CD4-positive, alpha-beta T cell treated with Interleukin-17A for 1 hour (primary cell): Measurements from ENCODE around the gene RAB3C.

Source experiments
- DNase-seq: peaks from one replicate; pipeline ENCODE4 v3.0.0-alpha.2; 2020

RAB3C gene

DNA sequence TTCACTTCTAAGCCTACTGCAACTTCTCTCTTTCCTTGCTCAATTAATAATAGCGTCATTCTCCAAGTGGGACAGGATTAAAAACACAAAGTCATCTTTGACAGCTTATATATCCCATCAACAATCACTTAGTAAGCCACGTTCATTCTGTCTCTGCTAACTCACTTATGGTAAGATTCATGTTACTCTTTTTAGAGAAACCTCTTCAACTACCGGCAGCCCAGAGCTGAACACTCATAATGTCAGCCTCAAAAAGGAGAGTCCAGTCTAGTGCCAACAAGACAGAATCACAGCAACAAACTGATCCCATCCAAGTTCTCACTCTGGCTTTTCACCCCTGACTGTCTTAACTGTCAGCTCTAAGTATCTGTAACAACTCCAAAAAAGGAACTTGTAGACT is 196.0 kb downstream of the RAB3C start:
- no peak for DNase-seq

DNA sequence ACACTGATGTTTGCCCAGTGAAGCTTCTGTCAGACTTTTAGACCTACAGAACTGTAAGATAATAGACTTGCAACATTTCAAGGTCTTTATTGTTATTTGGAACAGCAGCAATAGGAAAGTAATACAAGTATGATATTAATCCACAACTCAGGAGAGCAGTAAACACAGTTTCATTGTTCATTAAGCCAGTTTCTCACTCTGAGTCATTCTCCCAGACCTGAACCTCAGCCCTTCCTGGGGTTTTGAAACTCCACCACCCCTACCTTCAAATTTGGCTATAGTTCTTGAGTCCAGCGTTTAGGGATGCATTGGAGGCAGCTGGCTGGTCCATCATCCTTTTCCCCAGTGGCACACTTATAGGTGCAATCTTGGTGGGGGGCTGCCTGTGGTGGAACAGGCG is 203.2 kb downstream of the RAB3C start:
- DNase-seq = no peak

DNA sequence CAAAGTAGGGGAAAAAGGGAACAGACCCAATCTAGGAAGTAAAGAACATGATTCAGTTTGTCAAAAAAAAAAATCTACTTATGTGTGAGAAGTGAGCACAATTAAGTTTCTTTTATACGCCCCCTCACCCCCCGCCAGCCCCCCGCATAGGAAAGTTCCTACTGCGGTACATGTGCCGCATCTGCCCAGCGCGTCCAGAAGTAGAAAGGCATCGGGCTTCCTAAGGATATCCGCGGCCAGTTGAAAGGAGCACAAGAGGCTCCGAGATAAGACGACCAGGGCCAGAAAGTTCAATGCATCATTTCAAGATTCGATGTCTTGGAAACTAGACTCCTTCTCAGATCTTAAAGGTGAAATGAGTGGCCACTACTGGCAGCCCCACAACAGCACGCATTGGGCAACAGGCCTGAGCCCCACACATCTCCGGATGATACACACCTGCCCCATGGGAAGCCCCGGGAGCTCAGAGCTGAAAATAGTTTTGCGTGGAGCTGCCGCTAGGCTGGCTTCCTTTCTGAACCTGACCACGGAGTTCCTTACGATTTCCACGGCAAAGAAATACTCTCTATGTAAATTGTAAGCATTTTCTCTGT is 203.9 kb downstream of the RAB3C start:
- DNase-seq = no peak

DNA sequence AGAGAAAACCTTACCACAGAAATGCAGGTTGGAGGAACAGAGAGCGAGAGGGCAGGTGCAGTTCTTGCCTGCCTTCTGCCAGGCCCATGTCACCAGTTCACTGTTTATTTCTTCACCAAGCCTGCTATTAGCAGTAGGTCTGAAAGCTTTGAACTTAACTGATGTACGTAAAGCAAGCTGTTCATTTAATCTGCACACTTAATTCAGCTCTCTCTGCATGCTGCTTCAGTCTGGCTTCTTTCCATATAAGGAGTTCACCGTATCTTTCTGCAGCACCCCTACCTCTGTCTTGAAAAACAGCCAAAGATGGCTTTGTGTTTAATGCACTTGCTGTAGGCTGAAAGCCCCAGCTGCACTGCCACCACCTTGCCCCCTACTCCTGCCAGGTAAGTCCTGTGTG is 205.1 kb downstream of the RAB3C start:
- DNase-seq = no peak

DNA sequence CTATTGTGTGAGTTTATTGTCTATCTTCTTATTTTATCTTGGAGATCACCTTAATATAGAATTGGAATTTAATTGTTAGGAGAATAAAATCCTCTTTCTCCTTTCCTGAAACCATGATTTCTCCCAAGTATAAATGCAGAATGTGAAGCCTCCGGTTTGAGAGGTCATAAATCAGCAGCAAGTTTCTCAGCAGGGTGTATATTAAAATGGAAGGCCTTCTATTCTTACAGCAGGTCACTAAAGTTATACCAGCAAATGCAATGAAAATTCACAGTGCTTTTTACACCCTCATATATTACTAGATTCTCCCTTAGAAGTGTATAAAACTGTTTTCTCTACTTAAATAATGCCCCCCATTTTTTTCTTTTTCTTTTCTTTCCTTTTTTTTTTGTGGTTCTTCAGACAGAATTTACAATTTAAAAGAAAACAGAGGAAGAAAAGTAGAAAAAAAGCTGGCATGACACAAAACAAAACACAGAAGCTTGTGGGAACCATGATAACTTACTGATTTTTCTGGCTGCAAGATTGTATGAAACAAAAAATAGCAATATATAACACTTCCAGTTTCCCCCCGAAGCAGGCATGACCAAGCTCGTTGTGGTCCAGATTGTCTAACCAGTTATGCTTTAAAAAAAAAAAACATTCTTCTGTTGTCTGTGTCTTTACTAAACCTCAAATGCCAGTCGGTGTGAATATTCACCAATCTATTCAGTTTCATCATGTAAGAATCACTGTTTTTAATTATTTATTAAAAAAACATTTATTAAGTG is 211.2 kb downstream of the RAB3C start:
- no peak for DNase-seq

DNA sequence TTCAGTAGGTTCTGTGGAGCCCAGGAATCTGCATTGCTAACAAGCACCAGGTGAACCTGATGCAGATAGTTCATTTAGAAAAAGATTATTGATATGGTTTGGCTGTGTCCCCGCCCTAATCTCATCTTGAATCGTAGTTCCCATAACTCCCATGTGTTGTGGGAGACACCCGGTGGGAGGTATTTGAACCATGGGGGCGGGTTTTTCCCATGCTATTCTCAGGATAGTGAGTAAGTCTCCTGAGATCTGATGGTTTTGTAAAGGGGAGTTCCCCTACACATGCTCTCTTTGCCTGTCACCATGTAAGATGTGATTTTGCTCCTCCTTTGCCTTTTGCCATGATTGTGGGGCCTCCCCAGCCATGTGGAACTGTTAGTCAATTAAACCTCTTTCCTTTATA is 212.0 kb downstream of the RAB3C start:
- DNase-seq = no peak

DNA sequence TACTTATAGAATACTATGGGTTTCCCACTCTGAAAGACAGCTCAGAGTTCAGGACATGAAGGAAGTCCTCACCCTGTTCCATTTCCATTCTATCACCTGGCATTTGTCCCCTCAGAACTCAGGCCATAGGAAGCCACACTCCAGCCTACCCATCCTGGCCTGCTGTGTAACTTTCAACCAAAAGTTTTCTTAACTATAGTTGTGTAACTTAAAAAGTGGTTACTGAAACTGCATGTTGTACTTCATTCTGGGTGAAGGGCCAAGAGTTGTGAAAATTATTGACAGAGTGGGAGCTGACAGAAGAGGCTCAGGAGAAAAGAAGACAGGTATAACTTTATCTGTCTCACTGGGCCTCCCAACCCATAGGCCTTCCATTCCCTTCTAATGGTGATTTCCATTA is 212.5 kb downstream of the RAB3C start:
- DNase-seq = no peak

DNA sequence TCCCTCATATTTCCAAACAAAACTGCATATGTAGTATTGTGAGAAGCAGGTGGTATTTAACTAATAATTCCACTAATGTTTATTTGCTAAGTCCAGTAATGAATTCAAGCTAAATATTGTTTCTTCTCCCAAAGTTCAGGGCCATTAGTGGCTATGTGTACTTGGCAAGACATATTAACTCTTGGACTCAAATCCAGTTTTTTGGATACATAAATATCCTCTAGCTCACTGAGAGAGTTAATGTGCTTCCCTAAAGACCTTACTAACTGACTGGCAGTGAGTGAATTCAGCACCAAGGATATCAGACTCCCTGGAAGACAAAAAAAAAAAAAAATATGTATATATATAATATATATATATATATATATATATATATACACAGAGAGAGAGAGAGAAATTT is 214.1 kb downstream of the RAB3C start:
- no peak for DNase-seq

DNA sequence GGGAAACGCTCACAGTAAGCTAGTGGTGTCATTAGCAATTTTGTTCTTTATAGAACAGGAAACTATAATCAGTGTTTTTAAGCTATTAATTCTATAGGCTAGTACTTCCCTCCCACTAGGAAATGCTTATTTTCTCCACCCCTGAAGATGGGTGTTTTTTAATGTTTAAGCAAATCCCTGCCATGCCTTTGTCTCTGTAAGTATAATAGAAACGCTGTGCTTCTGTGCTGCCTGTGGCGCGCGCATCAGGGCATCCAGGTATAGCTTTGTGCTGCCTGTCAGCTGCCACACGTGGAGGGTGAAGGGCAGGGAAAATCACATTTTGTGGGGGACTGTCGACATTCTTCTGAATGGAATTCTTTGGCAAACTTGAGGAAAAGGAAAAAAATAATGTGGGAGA is 217.5 kb downstream of the RAB3C start:
- DNase-seq = no peak

DNA sequence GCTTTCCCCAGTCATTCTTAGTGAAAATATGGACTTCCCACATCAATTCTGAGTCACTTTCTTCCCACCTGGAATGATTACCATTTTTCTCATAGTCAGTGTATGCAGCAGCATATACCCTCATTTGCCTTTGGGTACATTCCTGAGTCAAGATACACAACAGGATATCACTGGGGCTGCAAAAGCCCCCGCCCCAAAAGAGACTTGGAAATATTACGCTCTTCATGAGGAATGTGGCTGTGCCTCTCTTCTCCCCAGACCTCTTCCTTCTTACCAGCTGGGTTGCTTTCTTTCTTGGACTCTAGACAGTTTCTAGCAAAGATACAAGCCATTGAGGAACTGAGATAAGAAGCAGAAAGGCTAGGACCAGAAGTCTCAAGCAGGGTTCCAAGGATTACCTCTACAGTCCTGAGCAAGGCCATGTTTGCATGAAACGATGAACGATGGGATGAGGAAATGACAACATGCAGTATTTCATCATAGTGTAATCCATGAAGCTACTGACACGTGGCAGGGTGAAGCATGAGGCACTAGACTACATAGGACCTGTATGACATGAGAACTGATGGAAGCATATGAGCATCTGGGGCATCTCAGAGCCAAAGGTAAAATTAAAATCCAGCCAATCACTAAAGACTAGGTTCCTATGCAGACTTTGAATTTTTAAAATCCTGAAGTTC is 218.1 kb downstream of the RAB3C start:
- no peak for DNase-seq

DNA sequence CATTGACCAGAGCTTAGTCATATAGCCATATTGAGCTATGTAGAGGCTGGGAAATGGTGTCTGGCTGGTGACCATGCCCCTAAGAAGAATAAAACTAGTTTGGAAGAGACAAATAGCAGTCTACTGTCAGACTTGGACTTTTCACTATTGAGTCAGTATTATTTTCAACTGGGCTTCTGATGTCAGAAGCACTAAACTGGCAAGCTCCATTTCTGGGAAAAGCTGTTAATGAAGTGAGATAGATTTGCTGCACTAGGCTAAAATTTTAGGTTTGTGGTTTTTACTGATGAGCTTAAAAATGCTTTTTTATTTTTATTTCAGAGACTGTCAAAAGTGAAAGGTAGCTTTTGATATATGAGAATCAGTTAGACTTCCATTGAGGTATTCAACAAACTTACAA is 220.2 kb downstream of the RAB3C start:
- DNase-seq = no peak

DNA sequence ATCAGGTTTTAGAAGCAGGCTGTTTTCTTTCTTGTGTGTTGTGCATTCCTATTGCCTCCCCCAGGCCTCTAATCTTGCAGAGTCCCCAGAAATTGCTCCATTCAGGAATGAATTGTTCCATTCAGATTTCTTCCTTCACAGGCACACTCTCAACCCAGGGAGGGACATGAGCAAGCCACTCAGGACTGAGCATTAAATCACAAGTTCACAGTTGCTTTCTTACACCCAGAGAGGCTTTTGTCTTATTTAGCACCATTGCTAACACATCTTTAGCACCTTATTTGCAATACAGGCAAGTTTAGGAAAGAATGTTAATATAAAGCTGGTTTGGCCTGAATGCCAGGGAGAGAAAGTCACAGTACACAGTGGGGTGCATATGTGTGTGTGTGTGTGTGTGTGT is 221.4 kb downstream of the RAB3C start:
- no peak for DNase-seq

DNA sequence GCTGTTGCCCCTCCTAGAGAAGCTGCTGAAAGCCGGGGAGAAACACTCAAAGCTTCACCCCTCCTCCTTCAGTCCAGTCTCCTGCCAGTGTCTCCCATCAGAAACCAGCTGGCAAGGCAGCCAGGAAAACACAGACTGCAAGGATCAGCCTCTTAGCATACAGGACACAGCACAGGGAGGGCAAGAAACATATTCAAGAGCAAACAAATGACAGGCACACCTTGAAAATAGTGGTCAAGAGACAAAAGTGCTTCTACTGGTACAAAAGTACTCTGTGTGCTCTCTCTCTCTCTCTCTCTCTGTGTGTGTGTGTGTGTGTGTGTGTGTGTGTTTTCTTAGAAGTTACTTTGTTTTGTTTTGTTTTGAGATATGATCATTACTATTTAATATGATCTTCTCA is 227.2 kb downstream of the RAB3C start:
- no peak for DNase-seq

DNA sequence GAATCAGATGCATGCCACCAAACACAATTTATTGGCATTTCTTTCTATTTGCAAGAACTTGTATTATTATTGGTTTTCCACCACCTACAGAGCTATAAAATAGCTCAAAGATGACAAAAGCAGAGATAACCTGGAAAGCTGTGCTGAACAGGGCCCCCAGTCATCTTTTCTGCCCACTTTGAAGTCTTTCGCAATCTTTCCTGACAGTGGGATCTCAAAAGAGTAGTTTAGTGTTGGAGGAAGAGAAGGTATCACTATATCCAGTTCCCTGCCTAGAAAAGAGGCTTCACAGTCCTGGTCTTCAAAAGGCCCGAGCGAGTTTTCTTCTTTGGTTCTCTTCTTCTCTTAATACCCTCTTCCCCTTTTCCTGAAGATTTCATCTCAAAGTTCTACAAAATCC is 231.0 kb downstream of the RAB3C start:
- DNase-seq = no peak

DNA sequence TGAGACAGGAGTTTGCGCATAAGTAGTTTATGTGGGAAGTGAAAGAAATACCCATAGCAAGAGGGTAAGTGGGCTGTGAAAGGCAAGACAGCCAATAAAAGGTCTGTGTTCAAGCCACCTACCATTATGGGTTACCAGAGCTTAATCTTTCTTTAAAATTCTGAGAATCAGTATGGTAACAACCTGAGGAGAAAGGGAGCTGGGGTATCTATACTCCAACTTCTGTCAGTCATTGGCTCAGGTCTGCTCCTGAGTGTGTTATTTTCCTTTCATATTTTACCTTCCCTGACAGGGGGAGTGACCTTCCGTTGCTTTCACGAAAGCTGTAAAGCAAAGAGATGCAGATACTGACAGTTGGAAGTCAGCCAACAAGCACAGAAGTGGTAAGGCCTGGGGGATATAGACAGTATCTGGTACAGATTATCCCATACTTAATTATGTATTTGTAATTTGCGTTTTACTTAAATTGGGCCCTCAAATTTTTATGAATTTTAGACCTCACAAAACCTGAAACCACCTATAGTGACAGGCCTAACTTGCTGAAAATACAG is 233.4 kb downstream of the RAB3C start:
- DNase-seq = no peak

DNA sequence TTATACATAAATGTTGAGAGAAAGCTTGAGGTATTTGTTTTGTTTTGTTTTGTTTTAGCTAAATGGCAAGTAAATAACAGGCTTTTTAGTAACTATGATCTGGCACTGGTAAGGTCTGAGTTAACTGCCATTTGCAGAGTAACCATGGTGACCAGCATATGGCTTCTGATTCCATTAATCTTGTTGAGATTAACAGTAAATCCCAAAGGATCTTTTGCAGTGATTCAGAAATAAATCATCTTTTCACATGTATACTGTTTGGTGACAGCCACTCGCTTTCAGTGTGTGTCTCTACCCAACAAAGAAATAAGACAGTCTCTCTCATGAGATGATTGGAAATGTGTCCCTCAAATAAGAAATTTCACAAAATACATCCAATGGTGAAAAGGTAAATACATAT is 235.6 kb downstream of the RAB3C start:
- no peak for DNase-seq

DNA sequence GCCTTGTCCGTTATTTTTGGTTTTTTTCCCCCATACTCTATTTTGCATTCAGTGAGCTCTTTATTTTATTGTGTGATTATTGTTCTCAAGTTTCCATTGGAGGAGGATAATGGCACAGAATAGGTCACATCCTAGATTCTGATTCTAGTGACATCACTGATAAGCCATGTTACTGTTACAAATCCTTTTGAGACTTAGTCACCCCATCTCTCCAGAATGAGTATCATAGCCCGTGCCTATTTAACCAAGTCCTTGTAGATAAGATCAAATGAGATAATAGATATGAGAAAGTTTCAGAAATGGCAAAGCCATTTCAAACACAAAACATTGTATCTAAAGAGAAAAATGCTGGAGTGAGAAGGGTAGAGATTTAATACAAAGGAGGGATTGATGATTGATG is 242.6 kb downstream of the RAB3C start:
- no peak for DNase-seq

DNA sequence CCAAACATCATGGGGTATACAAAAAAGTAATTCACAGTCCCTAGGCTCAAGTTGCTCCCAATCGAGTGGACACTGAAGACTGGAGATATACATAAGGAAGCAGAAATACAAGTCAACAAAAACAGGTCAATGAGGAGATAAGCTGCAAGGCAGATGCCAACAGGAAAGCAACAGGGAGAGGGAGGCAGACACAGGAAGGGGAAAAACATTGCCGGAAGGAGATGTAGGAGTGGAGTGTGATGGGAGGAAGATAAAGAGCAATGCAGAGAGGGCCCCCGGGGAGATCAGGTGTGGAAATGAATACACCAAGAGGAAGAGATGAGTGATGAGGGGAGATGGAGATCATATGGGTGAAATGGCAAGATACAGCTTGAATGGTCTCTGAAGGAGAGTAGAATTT is 243.0 kb downstream of the RAB3C start:
- no peak for DNase-seq

DNA sequence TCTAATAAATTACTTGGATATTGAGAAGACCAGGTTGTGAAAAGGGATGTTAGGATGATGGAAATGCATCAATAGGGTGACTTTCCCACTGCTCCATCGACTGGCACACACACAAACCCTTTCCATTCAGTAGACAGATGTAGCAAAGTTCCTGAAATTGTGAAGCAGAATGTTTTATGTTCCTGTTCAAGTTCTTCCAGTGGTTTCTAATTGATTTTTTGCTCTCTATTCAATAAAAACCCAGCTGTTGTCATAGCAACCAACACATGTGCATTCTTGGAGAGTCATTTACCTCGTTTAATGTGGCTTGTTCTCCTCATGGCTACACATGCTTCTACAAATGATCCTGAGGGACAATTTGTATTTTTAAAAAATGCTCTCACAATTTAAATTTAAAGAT is 244.6 kb downstream of the RAB3C start:
- DNase-seq = no peak

DNA sequence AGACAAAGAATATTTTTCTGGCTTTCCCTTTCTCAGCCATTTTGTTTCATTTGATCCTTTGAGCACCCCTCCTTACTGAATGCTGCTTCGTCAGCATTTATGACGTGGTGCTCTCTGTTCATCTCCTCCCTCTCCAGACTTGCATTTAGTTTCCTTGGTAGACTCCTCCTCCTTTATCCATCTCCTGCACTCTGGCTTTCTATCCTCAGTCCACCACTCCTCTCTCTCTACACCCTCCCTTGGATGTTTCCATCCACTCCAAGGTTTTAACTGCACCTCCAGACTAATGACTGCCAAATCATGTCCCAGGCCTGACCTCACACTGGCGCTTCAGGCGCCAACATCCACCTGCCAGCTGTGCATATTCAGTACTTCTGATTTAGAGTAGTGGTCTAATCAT is 245.4 kb downstream of the RAB3C start:
- DNase-seq = no peak

DNA sequence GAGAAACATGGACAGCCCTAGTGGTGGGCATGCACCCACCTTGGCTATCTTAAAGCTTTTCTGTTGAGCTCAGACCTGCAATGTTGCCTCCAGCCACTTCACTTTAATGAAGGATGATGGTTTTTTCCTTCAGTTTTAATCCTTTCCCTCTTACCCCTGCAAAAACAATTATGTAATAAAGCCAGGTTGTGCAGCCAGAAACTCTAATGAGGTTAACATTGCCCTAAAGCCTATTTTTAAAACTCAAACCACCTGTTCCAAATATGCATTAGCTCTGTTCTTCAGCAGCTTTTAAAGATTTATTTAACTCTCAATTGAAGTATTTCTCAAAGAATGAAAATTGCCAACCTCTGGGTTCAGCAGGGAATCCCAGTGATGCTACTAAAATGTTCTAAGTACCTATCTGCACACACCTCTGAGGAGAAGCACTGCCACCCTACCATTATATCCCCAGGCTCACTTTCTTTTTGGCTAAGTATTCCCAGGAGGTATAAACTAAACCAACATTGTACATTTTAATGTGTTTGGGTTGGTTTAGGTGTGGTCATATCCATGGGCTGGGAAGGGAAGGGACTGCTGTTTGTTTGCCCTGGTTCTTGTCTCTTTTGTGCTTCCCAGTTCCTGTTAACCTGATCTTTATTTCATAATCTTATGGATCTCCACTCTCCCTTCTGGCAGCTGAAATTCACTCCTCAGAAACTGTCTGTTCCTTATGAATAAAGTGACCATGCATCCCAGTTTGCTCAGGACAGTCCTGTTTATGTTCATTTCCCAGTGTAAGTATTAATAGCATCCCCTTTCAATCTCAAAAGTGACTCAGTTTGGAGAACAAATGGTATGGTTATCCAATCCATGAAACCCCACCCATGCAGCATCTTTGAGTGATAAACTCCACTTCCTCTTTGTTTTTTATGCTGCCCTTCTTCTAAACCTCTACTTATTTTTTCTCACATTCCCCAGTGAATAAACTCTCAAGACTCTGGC is 251.7 kb downstream of the RAB3C start:
- DNase-seq = no peak

DNA sequence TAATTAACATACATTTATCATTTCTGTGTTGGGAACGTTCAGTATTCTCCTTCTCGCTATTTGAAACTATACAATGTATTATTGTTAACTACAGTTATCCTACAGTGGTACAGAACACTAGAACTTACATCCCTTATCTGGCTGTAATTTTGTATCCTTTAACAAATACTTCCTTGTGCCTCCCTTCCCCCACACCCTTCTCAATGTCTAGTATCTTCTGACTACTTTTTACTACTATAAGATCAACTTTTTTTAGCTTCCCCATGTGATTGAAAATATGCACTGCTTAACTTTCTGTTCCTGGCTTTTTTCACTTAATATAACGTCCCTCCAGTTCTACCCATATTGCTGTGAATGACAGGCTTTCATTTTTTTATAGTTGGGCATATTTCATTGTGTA is 253.5 kb downstream of the RAB3C start:
- no peak for DNase-seq

DNA sequence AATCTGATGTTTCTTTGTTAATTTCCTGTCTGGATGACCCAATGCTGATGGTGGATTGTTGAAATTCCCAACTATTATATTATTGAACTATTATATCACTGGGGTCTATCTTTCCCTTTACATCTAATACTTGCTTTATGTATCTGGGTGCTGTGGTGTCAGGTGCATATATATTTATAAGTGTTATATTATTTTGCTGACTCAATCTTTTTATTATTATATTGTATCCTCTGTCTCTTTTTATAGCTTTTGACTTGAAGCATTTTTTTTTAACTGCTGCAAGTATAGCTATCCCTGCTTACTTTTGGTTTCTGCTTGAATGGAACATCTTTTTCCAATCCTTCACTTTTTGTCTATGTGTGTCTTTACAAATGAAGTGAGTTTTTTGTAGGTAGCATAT is 255.9 kb downstream of the RAB3C start:
- DNase-seq = no peak
